CD1c-positive myeloid dendritic cell (primary cell): ENCODE results near the gene SELENOO.
"Not testable (repeated sequence)": the region's sequence is repeated elsewhere in the genome, so short reads cannot be mapped to it uniquely, and the experiment has no call there.

Experiments
- DNase-seq: peaks from one replicate; pipeline ENCODE4 v3.0.0-alpha.2; 2016; ENCODE audit errors: extremely low spot score

Gene SELENOO, protein sequence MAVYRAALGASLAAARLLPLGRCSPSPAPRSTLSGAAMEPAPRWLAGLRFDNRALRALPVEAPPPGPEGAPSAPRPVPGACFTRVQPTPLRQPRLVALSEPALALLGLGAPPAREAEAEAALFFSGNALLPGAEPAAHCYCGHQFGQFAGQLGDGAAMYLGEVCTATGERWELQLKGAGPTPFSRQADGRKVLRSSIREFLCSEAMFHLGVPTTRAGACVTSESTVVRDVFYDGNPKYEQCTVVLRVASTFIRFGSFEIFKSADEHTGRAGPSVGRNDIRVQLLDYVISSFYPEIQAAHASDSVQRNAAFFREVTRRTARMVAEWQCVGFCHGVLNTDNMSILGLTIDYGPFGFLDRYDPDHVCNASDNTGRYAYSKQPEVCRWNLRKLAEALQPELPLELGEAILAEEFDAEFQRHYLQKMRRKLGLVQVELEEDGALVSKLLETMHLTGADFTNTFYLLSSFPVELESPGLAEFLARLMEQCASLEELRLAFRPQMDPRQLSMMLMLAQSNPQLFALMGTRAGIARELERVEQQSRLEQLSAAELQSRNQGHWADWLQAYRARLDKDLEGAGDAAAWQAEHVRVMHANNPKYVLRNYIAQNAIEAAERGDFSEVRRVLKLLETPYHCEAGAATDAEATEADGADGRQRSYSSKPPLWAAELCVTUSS

GRCh38 chr22:50200461-50201190, at the start of gene SELENOO:
Gene SELENOO (plus strand): TSS chr22:50201011. CDS start chr22:50201037, 26 bp downstream.
- DNase-seq: peak; percentile 93

GRCh38 chr22:50151571-50152537, 49.0 kb upstream of the SELENOO start:
- DNase-seq: no peak

GRCh38 chr22:50153056-50153755, 47.6 kb upstream of the SELENOO start:
- DNase-seq: no peak

DNA sequence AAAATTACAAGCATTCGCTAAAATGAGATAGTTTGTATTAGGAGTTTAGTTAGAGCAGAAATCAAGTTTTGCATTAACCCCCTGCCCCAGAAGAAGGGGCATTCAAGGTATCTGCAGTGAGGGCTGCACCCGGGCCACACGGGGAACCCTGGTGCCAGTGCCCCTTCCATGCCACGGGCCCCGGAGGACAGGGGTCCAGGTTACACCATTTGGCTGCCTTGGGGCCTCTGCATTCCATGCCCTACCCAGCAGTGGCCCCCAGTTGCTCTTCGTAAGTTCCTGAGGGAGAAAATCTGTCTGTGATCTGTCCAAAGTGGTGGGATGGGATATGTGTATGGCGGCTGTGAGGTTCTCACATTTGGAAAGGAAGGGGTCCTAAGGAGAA, 47.1 kb upstream of the SELENOO start:
- DNase-seq: no peak

DNA sequence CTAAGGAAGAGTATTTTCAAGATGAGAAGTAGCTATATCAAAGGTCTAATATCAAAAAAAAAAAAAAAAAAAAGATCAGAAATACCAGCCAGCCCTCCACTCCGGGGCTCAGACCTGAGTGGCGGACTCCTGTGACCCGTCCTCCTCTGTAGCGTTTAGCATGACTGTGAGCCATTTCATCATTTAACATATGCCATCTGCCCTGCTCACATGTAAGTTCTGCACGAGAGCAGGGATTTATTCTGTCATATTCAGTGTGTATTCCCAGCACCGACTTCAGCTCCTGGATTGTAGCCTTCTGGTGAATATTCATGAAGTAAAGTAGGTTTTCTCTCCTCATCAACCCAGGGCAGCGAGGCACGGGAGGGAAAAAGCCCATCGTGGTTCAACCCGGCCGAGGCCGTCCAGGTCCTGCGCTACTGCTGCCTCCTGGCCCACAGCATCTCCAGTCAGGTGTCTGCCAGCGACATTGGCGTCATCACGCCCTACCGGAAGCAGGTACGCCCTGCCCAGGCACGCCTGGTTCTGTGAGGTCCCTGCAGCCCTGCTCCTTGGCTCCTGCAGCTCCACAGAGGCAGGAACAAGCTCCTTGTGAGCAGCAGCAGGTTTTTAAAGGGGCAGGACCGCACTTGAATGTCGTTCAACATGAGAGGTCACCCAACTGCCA, 43.0 kb upstream of the SELENOO start:
- no peak for DNase-seq

DNA sequence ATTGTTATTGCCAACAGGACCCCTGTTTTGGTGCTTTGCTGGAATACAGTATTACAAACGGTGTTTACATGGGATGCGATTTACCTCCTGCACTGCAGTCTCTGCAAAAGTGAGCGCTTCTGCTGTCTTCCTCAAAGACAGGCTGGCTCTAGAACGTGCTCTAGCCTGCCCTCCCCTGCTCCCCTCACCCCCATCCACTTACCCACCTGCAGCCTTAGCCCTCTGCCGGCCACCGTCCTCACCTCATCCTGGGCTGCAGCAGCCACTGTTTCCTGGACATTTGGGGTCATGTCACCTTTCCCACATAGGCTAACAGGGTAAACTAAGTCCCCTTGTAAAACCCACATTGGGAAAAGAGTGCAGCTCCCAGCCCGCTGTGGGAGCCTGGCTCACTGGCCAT, 39.9 kb upstream of the SELENOO start:
- DNase-seq: no peak

DNA sequence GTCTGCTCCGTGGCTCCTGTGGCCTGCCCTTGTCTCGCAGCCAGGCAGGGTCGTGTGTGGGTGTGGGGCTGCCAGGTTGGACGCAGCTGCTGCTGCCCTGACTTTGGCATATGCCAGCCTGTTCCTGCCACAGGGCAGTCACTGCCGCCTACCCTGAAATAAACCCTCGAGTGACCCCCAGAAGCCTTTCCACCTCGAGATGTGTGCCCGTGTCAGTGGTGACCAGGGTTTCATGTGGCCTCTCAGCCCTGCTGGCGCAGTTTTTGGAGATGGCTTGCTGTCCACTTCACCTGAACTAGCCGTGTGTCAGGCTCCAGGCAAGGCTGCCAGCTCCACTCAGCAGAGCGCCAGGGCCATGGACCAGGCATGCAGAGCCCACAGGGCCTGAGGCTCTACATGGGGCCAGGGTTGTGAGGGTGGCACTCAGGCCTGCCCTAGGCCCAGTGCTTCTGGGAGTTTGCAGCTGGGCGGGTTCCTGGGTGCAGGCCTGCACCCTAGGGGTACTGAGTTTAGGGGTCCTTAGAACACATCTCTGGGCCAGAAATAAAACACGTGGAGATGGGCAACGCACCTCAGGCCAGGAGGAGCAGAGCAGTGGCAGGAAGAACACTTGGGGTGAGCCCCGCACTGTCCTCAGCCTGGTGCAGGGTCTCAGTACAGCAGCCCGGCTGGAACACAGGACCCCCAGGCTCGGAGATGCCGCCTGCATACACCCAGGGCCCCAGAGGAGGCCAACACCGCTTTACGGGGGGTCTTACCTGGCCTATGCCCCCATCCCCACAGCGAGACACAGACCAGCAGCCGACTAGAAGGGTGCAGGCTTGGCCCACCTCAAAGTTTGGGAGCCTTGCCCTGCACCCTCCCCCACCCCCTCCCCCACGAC, 39.1 kb upstream of the SELENOO start:
- no peak for DNase-seq

DNA sequence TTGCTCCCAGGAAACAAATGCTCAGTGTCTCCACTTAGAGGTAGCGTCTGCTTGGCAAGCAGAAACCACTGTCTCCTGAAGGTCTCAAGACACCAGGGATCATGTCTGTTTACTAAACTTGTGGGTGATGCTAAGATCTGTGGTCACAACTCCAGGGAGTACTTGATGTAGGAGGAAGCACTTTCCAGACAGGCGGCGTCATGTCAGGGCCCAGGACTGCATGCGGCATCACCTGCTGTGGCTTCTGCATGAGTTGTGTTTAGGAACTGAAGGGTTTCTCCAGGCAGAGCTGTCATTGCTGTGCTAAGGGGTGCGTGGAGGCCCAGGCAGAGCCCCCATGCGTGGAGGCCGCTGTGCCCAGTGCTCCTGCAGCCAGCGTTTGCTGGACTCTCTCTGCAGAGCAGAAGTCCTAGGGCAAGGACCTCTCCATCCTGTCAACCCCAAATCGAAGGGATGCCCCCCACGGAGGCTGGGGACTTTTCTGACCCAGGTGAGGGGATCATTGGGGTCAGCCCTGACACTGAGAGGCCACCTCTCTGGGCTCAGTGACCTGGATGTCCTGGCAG, 38.3 kb upstream of the SELENOO start:
- no peak for DNase-seq

DNA sequence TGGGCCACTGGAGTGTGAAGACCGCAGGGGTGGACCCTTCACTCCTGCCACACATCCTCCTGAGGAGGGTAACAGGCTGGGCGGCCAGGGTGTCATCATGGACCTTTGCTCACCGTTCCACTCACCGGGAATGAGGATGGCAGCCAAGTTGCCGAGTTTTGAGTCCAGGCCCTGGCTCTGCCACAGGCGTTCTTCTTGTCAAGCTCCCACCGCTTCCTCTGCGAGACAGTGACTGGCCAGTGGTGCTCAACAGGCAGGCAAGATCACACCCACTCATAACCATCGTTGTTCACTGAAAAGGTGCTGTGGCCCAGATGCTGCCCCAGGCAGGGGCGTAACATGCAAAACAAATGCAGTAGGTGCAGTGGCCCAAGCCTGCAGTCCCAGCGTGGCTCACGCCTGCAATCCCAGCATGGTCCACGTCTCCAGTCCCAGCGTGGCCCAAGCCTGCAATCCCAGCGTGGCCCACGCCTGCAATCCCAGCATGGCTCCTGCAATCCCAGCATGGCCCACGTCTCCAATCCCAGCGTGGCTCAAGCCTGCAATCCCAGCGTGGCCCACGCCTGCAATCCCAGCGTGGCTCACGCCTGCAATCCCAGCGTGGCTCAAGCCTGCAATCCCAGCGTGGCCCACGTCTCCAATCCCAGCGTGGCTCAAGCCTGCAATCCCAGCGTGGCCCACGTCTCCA, 35.2 kb upstream of the SELENOO start:
- no peak for DNase-seq

- no peak for DNase-seq
Observed at GRCh38 chr22:50167689-50168489, 32.9 kb upstream of the SELENOO start.

GRCh38 chr22:50168490-50169180, 32.2 kb upstream of the SELENOO start:
- DNase-seq: not testable (repeated sequence)

DNA sequence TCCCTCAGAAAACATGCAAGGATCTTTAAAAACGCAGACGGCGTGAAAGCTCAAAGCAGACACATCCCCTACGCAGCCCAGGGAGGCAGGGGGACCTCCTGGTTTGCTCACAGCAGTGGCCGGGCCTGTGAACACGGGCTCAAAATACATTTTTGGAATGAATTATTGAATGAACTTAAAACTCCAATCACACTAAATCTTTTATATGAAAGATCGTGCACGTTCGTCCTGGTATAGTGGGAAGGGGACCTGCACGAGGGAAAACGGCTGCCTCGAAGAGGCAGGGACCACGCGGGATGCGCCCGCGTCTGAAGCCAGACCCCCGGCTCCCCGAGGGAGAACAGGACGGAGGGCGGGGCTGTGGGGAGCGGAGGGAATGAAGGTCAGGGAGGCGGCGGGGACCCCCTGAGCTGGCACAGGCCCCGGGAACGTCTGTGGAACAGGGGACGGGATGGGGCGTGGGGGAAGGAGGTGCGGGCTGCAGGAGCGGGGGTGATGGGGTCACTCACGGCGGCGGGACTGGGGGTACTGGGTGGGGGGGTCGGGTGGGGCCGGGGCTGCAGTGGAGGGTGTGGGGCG, 31.5 kb upstream of the SELENOO start:
- DNase-seq: no peak

DNA sequence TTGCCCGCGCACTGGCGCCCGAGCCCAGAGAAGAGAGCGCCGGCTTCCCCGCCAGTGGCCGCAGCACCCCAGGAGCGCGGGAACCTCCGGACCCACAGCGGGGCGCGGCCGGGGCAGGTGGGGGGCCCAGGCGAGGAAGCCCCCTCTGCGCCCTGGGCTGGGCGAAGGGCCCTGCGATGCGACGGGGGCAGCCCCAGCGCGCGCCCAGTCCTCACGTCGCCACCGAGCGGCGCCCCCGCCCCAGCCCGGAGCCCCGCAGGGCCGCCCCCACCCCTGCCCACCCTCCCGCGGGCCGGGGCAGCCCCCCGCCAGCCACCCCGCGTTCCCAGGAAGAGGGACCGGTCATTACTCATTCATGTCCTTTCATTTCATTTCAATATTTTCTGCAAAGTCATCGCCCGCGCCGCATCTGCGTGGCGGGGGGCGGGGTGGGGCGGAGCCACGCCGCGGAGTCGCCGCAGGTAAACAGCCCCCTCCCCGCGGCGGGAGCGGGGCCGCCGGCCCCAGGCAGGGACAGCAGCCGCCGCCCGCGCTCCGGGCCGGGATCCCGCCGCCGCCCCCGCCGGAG, 31.0 kb upstream of the SELENOO start:
- peak; percentile 64 for DNase-seq

DNA sequence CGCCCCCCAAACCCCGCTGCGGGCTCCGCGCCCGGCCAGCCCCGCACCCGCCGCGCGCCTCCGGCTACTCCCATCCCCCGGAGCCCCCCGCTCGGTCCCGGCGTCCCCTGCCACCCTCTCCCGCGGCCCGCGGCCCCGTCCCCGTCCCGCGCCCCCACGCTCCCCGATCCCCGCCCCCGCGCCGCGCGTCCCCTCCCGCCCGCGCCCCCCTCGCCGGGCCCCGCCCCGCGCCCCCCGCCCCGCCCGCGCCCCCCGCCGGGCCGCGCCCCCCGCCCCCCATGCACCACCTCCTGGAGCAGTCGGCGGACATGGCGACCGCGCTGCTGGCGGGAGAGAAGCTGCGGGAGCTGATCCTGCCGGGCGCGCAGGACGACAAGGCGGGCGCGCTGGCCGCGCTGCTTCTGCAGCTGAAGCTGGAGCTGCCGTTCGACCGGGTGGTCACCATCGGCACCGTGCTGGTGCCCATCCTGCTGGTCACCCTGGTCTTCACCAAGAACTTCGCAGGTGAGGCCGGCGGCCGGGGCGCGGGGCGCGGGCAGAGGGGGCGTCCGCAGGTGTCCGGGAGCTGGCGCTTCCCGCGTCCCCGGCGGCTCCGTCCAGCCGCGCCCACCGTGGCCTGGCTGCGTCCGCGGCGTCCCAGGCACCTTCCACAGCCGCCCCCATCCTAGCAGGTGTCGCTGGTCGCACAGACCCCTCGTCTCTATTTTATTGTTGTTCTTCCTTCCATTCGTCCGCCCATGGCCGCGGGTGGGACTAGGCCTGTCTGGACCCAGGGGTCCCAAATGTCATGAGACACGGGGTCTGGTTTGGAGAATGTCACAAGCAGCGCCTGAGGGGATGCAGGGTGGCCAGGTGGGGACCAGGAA, 30.1 kb upstream of the SELENOO start, which contains the start of gene PANX2:
PANX2 (plus strand) TSS at position 279 of the 866 bp plus-strand sequence; CDS start at position 279, 0 bp downstream.
- no peak for DNase-seq
